ENCODE measurements around the gene EIPR1.
"Not testable (repeated sequence)": the region's sequence is repeated elsewhere in the genome, so short reads cannot be mapped to it uniquely, and the experiment has no call there.

EIPR1 gene

GRCh38 chr2:3399829-3400228 is 22.2 kb upstream of the EIPR1 start:
- DNase-seq, result no peak

DNA sequence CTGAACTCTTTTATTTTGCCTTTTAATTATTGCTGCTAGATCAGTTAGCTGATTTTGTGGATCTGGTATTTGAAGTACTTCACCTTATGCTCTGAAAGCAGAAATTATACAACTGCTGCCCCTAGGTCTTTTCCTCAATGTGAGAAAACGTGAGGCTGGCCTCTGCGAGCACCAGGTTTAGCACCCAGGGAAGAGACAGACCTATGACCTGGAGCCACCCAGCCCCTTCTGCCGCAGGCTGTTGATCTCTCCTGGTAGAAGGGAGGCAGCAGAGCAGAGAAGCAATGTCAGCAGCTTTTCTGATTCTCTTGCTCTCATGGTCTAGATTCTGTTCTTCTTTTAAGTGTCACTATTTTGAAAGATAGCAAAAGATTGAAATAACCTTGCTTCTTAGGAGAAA is 21.8 kb upstream of the EIPR1 start:
- no peak for DNase-seq

- DNase-seq, result no peak
Observed at GRCh38 chr2:3398857-3399256, 21.2 kb upstream of the EIPR1 start.

DNA sequence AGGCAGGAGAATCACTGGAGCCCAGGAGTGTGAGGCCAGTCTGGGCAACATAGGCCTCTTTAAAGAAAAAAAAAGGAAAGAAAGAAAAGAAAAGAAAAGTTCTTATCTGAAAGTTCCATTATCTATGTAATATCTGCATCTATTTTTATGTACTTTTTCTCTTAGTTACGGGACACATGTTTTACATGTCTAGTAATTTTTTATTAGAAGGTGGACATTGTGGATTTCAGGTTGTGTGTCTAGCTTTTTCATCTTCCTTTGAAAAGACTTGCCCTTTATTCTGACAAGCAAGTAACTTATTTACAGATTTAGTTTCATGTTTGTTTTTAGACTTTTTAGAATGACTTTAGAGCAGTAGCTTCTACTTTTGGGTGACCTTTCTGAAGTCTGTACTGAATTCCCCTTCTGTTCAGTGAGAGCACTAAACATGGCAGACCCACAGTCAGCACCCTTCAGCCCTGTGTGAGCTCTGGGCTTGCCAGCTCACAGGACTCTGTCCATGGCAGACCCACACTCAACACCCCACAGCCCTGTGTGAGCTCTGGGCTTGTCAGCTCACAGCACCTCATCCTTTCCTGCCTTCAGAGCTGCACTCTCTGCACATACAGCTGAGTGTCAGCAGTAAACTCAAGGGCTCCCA is 19.4 kb upstream of the EIPR1 start:
- DNase-seq, result no peak

DNA sequence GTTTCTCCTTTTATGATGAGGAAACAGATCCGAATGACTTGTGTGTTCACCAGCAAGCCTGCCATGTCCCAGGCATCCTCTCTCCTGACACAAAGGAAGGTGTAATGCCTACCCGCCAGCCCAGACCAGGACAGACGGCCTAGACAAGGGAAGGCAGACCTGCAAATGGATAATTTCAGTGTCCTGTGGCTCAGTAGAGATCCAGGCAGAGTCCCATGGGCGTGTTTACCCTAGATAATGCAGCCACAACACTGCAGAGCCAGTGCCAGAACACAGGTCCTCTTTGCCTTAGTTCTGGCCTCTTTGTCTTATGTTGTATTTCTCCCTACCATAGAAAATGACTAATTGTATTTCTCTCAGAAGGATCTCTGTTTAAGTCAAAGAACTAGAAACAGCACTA is 14.6 kb upstream of the EIPR1 start:
- DNase-seq, result no peak

- DNase-seq, result no peak
Observed at GRCh38 chr2:3390041-3390440, 12.4 kb upstream of the EIPR1 start.

GRCh38 chr2:3389193-3389592 is 11.6 kb upstream of the EIPR1 start:
- no peak for DNase-seq

DNA sequence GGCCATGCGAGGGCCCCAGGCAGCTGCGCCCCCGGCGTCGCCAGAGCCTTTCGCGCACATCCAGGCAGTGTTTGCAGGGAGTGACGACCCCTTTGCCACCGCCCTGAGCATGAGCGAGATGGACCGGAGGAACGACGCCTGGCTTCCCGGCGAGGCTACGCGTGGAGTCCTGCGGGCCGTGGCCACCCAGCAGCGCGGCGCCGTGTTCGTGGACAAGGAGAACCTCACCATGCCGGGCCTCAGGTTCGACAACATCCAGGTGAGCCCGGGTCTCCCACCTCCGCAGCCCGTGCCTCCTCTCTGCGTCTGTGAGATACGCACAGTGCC is 10.8 kb upstream of the EIPR1 start:
- no peak for DNase-seq

- DNase-seq, result no peak
Observed at GRCh38 chr2:3387644-3388411, 10.2 kb upstream of the EIPR1 start.

DNA sequence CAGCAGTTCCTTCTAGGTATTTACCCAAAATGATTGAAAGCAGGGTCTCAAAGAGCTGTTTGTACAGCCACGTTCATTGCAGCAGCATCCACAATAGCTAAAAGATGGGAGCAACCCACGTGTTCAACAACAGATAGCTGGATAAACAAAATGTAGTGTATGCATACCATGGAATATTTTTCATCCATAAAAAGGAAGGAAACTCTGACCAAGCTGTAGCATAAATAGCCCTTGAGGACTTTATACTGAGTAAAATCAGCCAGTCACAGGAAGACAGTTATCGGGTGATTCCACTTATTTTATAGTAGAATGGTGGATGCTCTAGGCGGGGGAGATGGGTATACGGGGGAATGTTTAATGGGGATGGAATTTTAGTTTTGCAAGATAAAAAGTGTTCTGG is 9.4 kb upstream of the EIPR1 start:
- no peak for DNase-seq

DNA sequence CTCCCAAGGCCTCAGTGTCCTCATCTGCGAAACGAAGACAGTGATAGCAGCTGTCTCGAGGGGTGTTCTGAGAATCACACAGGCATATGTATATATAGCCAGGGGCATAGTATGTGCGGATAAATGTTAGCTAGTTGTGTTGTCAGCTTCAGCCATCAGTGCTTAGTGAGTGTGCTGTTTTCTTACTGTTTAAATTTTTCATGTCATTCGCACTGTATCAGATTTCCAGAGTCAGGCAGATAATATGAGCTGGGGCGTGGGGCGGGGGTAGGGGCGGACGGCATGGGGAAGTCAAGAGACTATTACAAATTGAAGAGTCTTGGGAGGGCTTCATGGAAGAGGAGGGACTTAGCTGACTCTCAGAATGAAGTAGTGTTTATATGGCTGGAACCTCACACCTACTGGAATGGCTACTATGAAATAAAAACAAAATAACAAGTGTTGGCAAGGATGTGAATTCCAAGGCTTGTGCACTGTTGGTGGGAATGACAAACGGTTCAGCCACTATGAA is 8.9 kb upstream of the EIPR1 start:
- no peak for DNase-seq

DNA sequence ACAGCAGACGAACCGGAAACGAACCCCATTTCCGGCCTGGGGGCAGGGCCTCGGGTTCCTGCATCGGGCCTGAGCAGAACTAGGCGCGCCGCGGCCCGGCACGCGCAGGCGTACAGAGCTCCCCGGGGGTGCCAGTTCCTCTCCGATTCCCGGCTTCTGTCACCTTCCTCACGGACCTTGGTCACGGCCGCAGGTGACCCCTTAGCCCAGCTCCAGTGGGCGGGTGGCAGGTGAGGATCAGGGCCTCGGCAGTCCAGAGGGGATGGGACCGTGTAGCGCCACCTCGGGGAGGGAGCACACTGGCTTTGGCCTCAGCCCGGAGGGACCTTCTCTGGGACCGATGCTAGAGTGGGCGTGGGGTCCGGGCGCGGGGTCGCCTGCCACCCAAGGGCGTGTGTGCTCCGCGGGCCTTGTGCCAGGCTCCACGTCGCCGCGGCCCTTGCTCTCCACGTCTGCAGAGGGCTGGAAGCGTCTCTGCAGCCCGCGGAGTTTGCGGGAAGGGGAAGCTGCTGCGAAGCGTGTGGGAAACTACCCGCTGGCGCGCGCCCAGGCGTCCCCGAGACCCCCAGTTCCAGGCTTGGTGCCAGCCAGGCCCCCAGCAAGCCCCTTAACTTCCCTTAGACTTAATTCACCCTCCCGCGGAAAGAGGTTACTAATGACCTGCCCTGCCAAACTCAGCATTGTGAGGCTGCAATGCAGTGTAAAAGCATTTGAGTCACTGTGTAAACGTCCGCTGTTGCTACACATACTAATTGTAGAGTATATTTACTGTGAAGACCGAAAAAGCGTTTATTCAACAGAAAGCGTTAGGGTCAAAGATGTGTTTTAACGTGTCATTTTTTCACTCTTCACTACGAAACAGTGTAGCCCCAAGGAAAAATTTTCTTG is 2.3 kb upstream of the EIPR1 start, which contains the start of gene TRAPPC12:
TSS of gene TRAPPC12 (plus strand) at position 48 of the 888 bp plus-strand sequence. CDS start 7,930 bp downstream, outside the sequence.
- peak; percentile 94 for DNase-seq

DNA sequence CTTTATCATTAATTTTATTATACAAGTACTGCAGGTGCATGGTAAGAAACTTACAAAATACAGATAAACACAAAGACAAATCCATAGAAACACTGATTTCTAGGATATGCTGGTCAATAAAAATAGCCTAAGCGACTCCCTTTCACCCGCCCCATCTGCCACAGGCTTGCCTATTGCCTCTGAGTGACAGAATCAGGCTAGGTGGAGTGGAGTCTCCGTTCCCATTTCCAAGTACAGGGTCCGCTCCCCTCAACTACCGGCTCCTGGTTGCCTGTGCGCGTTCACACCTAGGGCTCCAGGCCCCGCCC is 1.7 kb upstream of the EIPR1 start:
- DNase-seq, result no peak

- DNase-seq, result peak; percentile 50
Observed at GRCh38 chr2:3377279-3377611, 373 bp downstream of the EIPR1 start.

DNA sequence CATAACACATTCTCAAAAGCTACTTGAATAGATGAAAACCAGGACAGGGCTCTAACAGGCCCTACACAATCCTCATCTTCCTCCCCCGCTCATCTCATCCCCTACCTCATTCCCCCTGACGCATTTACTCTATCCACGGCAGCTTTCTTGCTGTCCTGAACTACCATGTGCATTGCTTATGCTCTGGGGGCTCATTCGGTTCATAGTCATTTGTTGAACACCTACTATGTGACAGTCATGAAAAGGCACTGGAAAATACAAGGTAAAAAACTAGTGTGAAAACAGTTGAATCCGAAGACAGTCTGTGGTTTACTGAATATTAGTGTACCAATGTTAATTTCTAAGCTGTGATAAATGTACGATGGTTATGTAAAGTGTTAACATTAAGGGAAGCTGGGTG is 797 bp downstream of the EIPR1 start:
- no peak for DNase-seq

GRCh38 chr2:3369340-3370181 is 8.1 kb downstream of the EIPR1 start:
- not testable (repeated sequence) for DNase-seq

- no peak for DNase-seq
Observed at GRCh38 chr2:3368261-3368722, 9.3 kb downstream of the EIPR1 start.

DNA sequence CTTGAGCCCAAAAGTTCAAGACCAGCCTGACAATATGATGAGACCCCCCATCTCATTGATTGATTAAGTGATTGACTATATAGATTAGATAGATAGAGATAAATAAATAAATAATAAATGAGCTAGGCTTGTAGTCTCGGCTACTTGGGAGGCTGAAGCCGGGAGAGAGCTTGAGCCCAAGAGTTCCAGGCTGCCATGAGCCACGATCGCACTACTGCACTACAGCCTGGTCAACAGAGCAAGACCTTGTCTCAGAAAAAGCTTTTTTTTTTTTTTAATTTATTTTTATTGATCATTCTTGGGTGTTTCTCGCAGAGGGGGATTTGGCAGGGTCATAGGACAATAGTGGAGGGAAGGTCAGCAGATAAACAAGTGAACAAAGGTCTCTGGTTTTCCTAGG is 12.4 kb downstream of the EIPR1 start:
- peak; percentile 7 for DNase-seq

- DNase-seq, result no peak
Observed at GRCh38 chr2:3361518-3362389, 15.9 kb downstream of the EIPR1 start.

GRCh38 chr2:3357926-3358325 is 19.7 kb downstream of the EIPR1 start:
- DNase-seq, result no peak

DNA sequence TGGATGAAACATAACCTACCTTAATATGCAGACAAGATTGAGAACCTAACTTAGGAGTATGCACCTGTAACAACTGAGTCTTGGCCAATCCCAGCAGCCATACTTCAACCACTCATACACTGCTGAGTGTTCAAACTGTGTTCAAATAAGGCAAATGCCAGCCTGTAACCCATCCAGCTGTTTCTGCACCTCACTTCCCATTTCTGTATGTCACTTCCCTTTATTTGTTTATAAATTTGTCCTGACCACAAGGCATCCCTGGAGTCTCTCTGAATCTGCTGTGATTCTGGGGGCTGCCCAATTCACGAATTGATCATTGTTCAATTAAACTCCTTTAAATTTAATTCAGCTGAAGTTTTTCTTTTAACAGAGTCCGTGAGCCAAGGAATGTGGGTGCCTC is 20.2 kb downstream of the EIPR1 start:
- not testable (repeated sequence) for DNase-seq

- DNase-seq, result no peak
Observed at GRCh38 chr2:3356799-3357198, 20.8 kb downstream of the EIPR1 start.

Data from DMS79 treated with DMSO at 0.1 percent for 48 hours (cell line).